ENCODE data around the gene CERS6.

CERS6 gene

DNA sequence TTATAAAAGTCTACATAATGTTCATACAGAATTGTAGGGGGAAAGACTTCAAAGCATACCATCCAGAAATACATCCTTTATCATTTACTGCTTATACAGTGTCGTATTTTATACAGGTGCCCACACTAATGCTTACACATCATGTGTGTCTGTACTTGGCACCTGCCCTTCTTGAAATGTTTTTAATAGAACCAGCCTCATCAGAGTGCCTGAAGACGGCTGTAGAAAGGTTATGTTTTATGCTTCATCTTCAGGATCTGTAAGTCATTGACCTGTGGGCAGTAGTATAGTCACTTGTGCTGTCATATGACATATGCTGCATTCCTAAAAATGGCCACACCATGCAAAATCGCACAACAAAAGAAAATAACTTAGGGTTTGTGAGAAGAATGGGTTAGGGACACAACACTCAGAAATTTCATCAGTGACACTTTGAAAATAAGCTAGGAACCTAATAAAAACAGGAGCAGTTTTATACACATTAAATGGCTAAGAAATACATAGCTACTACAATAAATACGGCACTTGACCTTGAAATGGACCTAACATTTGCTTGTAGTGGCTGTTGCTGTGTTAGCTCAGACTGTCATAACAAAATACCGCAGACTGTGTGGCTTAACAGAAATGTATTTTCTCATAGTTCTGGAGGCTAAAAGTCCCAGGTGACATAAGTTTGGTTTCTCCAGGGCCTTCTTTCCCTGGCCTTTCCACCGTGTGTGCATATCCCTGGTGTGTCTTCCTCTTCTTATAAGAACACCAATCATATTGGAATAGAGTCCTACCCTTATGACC lies 112.6 kb downstream of the CERS6 start:
- peak; percentile 85 for DNase-seq (ENCODE audit: low read depth)

DNA sequence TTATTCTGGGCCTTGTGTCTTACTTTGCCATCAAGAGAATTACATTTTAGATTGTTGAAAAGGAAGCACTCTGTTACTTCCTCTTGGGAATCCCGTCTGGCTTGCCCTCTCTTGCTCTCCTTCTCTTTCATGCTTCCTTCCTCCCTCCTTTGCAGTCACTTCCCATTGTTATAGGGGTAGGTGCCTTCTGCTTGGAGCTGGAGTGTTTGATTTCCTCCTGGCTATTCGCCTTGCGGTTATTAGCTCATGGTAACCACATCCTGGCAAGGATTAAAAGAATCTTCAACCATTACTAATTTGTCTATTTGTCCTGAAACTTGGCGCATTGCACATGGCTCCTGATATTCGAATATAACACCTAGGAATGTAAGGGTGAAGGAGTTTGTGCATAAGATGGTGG lies 115.0 kb downstream of the CERS6 start:
- DNase-seq (ENCODE audit: low read depth), result peak; percentile 81

DNA sequence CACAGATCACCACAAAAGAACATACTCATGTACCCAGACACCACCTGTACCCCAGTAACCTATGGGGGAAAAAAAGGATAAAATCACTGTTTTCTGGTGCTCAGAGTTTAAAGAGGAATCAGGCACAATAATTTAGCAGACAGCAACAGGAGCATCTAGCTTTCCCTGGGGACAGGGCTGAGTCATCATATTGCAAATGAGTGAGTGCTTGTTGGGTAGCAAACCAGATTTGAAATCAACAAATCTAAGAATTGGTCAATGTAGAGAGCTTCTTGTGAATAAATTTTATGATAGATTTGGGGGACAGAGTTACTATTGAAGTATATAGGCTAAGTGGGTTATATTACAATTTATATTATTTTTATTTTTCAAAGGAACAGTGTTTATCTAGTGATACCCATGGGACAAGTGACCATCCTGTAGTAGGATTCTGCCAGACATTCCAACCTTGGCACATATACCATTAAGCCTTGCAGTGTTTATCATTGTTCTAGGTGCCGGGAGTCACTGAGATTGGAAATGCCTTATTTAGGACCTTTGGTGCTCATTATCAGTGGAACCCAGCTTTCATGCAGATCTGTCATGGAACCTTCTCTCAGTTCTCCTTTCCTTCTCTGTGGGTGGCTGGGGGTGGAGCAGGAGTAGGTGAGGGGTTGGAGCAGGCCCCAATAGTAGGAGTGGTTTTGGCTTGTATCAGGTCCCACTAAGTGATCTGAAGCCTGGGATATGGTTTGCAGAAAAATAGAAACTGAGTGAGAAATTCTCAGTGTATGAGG lies 117.2 kb downstream of the CERS6 start:
- DNase-seq (ENCODE audit: low read depth), result peak; percentile 57

DNA sequence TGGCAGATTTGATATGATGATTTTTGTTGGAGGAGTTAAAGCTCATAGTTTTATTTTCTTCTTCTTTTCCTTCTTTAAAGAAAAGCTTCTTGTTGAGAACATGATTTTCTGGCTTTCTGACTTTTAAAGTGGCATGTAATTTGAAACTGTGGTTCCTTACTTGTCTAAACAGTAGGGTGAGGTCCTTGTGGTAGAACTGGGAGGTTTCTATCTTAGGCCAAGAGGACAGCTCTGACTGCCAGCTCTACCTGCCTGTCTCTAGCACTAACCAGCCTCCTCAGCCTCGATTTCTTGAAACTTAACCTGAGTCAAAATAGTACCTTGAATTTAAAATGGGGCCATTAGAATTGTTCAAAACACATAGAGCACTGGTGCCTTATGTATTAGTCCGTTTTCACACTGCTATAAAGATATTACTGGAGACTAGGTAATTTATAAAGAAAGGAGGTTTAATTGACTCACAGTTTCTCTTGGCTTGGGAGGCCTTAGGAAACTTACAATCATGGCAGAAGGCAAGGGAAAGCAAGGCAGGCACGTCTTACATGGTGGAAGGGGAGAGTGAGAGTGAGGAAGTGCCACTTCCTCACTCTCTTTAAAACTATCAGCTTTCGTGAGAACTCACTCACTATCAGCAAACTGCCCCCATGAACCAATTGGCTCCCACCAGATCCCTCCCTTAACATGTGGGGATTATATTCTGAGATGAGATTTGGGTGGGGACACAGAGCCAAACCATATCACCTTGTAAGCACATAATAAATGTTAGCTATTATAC lies 119.0 kb downstream of the CERS6 start:
- DNase-seq (ENCODE audit: low read depth), result peak; percentile 52

DNA sequence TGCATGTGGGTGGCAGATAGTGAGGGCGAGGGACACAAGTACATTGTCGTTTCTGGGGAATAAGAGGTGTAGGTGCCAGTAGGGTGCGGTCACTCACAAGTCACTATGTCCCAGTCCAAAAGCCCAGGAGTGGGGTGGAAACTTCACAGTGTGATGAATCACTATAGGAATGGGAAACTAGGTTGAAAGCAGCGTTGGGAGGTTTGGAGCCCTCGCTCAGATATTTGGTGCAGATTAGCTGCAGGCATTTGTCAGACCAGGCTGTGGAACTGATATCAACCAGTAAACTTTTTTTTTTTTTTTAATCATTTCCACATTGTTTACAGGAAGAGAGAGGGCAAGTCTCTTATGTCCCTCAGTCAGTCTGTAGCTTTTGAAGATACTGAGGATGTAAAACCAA lies 121.8 kb downstream of the CERS6 start:
- DNase-seq (ENCODE audit: low read depth), result peak; percentile 13

DNA sequence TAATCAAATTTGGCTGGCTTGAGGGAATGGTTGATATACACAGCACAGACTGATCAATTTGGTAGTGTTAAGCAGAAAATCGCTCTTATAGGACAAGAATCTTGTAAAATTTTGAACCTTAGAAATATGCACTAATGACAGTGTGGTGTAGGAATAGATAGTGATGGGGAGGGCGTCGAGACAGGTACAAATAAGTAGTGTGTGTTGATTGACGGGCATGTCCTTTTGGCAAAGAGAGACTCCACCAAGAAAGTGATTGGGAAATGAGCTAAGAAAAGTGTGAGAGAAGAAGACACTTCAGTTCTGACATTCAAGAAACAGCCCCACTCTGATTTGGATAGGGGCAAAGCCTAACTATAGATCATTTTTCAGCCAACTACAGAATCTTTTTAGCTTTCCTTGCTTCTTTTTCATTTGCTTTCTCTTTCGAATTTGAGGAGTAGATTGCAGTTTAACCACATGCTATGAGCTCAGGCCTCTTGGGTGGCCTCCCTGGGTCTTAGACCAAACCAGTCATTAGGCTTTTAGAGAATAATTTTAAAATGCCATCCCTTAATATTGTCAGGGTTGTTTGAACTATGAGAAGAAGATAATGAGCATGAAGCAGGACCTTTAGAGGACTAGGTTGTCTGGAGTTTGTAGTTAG lies 127.1 kb downstream of the CERS6 start:
- peak; percentile 69 for DNase-seq (ENCODE audit: low read depth)

- DNase-seq (ENCODE audit: low read depth), result peak; percentile 78
Observed at GRCh38 chr2:168583710-168584521, 127.8 kb downstream of the CERS6 start.

DNA sequence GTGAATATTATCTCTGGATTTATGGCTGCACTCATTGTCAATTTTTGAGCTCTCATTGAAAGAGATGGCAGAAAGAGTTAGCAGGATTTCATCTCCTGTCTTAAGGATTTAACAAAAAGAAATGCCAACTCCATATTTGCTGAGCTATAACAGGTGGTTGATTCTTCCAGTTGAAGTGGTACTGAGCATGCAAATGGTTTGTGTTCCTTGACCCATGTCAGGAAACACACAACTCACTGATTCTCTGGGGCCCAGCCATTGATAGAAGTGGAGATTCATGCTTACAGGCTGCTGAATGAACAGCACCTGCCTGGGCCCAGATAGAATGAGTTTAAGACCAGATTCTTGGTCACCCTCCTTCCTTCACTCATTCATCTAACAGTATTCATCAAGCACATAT lies 128.8 kb downstream of the CERS6 start:
- DNase-seq (ENCODE audit: low read depth), result no peak

GRCh38 chr2:168585700-168586099 lies 129.6 kb downstream of the CERS6 start:
- DNase-seq (ENCODE audit: low read depth), result no peak

- DNase-seq (ENCODE audit: low read depth), result no peak
Observed at GRCh38 chr2:168587307-168587706, 131.2 kb downstream of the CERS6 start.

- no peak for DNase-seq (ENCODE audit: low read depth)
Observed at GRCh38 chr2:168589236-168590211, 133.5 kb downstream of the CERS6 start.

DNA sequence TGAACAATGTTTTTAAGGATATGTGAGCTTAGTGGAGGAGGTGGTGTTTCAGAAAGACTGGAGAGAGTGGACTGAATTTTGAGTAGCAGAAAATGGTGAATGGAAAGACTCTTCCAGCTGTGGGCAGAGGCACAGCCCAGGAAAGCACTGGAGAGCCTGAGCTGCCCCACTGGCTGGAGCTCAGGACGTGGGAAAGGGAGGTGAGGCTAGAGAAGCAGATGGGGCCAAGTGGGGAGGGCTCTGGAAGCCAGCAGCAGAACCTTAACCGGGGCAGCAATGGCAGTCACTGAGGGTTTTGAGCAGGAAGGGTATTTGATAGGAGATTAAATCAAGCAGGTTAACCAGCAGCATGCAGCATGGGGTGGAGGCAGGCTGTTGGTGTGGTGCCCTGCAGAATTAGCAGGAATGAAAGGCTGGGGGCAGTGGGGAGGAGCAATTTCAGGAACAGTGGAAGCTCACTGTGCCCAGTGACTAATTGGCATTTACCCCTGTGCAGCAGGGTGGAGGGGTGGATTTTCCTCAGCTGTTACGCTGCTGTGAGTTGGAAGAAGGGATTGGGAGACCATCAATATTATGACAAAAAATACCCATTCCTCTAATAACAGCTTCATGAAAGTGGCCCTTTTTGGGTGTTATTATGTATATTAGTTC lies 136.2 kb downstream of the CERS6 start:
- DNase-seq (ENCODE audit: low read depth), result no peak

DNA sequence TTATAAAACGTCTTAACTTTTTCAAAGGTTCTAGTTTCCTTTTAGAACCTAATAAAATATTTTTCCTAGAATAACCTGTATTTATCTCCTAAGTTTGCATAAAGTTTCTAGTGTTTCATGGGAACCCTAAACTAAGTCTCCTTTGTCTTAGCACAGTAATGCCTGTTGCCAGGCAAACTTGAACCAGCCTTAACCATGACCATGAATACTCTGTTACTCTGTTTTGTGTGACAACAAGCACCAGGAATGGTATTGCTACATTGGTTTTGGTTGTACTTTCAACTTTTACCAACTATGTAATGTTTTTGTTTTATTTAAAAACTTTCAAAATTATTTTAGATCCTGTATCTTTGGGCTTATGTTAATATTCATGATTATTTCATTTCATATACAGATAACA lies 137.6 kb downstream of the CERS6 start:
- DNase-seq (ENCODE audit: low read depth), result no peak

DNA sequence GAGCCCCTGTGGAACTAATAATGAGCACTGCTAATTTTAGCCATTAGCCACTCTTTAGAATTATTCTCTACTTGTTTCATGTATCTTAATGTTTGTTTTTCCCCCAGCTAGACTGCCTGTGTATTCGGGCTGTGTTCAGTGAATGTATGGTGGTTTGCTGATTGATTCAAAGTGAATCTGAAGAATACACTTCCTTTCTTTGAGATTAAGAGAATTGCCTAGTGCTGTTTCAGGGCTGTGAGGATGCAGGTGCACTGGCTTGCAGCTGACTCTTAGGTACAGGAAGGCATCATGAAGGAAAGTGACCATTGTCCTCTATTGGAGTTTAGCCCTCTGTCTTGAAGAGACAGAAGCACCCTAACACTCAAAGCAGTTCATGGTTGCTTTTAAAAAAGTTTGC lies 138.7 kb downstream of the CERS6 start:
- DNase-seq (ENCODE audit: low read depth), result no peak

- peak; percentile 23 for DNase-seq (ENCODE audit: low read depth)
Observed at GRCh38 chr2:168596881-168597655, 141.0 kb downstream of the CERS6 start.

DNA sequence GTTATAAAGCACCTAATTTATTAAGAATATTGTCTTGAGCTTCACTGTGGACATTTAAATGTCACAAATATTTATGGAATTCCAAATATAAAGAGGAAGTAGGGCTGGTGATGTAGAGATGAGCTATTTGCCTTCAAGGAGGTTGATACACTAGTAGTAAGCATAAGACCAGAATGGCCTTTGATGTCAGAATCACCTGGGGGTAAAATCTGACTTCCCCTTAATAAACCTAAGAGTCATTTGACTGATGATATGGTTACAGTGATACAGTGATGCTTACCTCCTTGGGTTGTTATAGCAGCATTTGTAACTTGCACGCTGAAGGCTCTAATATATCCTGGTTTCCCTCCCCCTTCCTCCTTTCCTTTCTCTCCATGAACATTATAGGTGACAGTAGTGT lies 143.7 kb downstream of the CERS6 start:
- no peak for DNase-seq (ENCODE audit: low read depth)

DNA sequence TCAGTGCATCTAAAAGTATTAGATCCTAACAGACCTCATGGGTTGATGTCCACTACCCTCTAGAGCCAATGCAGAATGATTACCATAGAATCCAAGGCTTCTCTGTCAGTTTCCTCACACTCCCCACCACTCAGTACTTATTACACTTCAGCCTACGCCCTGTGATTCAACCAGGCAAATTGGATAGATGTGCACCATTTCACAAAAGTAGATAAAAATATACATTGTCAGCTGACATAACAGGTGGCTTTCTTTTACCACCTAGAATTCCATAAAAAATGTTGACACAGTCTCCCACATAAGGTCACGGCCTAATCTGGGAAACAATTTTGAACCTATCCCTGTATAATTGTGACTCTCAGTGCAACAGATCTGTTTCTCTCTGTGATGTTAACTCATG lies 144.9 kb downstream of the CERS6 start:
- DNase-seq (ENCODE audit: low read depth), result no peak

DNA sequence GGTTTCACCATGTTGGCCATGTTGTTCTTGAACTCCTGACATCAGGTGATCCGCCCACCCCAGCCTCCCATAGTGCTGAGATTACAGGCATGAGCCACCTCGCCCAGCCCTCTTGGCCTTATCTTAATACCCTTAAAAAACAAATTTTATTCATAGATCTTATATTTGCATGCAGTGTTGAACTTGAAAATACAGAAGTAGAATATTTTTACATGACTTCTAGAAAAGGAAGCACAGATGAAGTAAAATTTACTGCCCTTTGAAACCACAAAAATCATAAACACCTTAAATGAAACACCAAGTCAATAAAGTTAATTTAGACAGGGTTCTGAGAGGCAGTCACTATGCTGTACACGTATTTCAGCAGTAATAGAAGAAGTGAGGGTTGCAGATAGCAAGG lies 145.7 kb downstream of the CERS6 start:
- no peak for DNase-seq (ENCODE audit: low read depth)

DNA sequence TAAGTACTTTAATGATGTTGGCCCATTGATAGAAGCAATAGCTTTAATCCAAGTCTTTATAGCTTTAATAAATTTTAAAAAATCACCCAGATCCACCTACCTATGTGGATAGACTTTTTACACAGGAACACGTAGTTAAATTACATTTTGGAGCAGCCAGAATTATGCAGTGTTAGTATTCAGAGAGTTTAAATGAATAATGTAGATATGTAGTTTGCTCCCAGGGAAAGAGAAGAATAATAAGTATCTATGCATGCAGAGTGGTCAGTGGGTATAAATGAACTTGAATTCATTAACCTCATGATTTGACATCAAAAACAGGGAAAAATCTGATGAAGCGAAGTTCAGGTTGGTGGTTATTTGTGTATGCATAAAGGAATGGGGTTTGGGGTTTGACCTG lies 146.3 kb downstream of the CERS6 start:
- DNase-seq (ENCODE audit: low read depth), result no peak

All from iris pigment epithelial cell (primary cell).